HAP-1 (cell line): Measurements from ENCODE around the gene ISG15.
"Not testable (repeated sequence)": the region's sequence is repeated elsewhere in the genome, so short reads cannot be mapped to it uniquely, and the experiment has no call there.

ENCODE experiments used
- DNase-seq, 2 experiments: peaks; one replicate each; pipeline ENCODE4 v3.0.0-alpha.2; 2016 to 2020; ENCODE audit warnings: low spot score in 2 of 2
- H3K27me3 ChIP-seq: fragments of 250-450 bp; sonication (Bioruptor Pico); 2 replicates; pipeline ENCODE4 v1.5.1; 2020; ENCODE audit warnings: low read depth, mild to moderate bottlenecking, moderate library complexity
- H3K36me3 ChIP-seq: fragments of 250-450 bp; sonication (Bioruptor Pico); replicated peaks from 2 replicates; pipeline ENCODE4 v1.5.1; 2020; ENCODE audit warnings: mild to moderate bottlenecking
- H3K4me1 ChIP-seq: fragments of 250-450 bp; sonication (Bioruptor Pico); 2 replicates; pipeline ENCODE4 v1.5.1; 2020; ENCODE audit warnings: mild to moderate bottlenecking
- H3K4me3 ChIP-seq: fragments of 250-450 bp; sonication (Bioruptor Pico); 2 replicates; pipeline ENCODE4 v1.5.1; 2020; ENCODE audit warnings: mild to moderate bottlenecking, moderate library complexity
- H3K9me3 ChIP-seq: fragments of 250-450 bp; sonication (Bioruptor Pico); 2 replicates; pipeline ENCODE4 v1.5.1; 2020; ENCODE audit warnings: mild to moderate bottlenecking, moderate library complexity
- in situ Hi-C: fragments of 300-500 bp; cut with MboI; formaldehyde crosslinking; loops from 3 replicates; pipeline ENCODE4 v1.14.3; 2020; ENCODE audit warnings: low sequenced_read_pairs, inconsistent platforms, mixed read lengths

The ISG15 gene

DNA sequence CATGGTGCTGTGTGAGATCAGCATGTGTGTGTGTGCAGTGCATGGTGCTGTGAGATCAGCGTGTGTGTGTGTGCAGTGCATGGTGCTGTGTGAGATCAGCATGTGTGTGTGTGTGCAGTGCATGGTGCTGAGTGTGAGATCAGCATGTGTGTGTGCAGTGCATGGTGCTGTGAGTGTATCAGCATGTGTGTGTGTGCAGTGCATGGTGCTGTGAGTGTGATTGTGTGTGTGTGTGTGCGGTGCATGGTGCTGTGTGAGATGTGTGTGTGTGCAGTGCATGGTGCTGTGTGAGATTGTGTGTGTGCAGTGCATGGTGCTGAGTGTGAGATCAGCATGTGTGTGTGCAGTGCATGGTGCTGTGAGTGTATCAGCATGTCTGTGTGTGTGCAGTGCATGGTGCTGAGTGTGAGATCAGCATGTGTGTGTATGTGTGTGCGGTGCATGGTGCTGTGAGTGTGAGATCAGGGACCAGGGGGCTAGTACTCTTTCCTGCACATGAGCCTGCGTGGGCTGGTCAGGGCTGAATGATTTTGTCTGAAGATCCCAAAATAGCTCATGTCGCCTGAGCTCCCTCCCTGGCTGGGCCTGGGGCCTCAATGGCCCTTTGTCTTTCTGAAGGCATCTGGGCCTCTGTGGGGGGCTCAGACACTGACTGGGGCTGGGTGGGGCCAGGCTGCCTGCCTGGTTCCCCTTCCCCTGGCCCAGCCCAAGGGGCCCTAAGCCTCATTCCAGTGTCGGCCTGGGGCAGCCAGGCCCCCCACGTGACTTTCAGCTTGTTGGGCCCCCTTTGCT lies 17.8 kb downstream of the ISG15 start:
- H3K27me3 ChIP-seq = not testable (repeated sequence)

GRCh38 chr1:1031659-1032235 lies 18.4 kb downstream of the ISG15 start:
- Histone ChIP-seq H3K9me3 (no peaks in the 10 kb centered on the region), H3K4me1 (0 out of 2 replicates have a peak, but pooled peaks cover 5% of the 10 kb centered on the region), H3K27me3 (no peaks in the 10 kb centered on the region), H3K4me3 (no peak overlapping the region), H3K36me3 (peaks cover 8% of the 10 kb centered on the region)
- in situ Hi-C loops = no loop called here
- no peak for DNase-seq

More for the DNA sequence above, 17.8 kb downstream of the ISG15 start:
- H3K4me1 ChIP-seq, in situ Hi-C loops, H3K36me3 ChIP-seq, DNase-seq, H3K4me3 ChIP-seq, H3K9me3 ChIP-seq: not testable (repeated sequence)

- no peak overlapping the region for H3K4me3 ChIP-seq
- H3K27me3 ChIP-seq = no peaks in the 10 kb centered on the region
- H3K36me3 ChIP-seq = peaks cover 4% of the 10 kb centered on the region
- 0 out of 2 replicates have a peak, but pooled peaks cover 5% of the 10 kb centered on the region for H3K4me1 ChIP-seq
- no peaks in the 10 kb centered on the region for H3K9me3 ChIP-seq
- in situ Hi-C loops = no loop called here
- DNase-seq = no peak
These were observed 19.1 kb downstream of the ISG15 start for GRCh38 chr1:1032424-1032823.

DNA sequence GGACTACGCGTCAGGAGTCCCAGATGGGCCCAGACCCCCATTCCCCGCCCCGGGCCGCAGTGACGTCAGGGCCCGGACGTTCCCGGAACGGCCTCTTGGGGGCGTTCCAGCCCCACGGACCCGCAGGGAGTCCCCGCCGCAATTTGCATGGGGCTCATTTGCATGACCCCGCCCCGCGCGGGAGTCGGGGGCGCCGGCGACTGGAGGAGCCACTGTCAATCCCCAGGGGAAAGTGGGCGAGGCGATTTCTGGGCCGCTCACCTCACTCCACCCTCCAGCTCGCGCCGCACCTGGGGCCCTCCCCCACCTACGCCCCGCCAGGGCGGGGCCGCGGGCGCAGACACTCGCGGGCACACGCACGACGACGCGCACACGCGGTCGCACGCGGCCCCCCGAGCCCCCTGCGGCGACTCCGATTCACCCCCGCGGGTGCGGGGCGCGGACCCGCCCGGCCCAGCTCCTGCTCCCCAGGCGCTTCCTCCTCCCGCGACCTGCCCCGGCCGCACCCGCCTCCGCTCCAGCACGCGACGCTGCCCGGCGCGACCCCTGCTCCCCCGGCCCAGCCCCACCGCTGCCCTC lies 19.8 kb downstream of the ISG15 start:
- DNase-seq = peak; percentile 92 to 98

DNA sequence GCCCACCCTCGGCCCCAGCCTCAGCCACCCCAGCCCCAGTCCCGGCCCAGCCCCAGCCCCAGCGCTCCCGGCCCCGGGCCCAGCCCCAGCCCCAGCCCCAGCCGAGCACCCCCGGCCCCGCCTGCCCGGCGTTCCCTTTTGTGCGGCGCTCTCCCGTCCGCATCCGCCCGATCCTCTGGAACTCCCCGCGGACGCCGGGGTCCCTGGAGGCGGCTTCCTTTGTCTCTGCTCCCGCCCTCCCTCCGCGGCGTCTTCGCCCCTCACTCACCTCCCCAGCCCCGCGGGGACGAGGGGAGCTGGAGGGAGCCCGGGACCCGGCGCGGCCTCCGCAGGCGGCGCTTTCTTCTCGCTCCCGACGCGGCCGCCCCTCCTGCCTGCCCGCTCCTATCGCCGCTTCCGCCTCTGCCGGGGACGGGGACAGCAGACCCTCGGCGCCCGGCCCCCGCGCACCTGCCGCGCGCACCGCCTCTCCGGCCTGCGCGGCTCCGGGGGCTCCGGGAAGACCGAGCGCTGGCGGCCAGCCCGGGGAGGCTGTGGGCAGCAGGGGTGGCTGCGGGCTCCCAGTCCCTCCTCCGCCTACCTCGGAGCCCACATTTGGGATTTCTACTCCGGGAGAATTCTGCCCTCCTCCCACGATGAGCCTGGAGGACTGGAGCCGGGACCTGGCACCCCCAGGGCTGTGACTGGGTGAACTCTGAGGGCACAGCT lies 20.6 kb downstream of the ISG15 start:
- Histone ChIP-seq H3K4me3 (peak overlapping the region; percentile 37), H3K9me3 (no peaks in the 10 kb centered on the region), H3K27me3 (no peaks in the 10 kb centered on the region), H3K36me3 (peaks cover 3% of the 10 kb centered on the region), H3K4me1 (0 out of 2 replicates have a peak, but pooled peaks cover 5% of the 10 kb centered on the region)
- DNase-seq = peak in 1 of 2 experiments; percentile 58
- in situ Hi-C loops = no loop called here

More for the DNA sequence above, 19.8 kb downstream of the ISG15 start:
- H3K4me3 ChIP-seq = peak overlapping the region; percentile 18
- H3K4me1 ChIP-seq = 0 out of 2 replicates have a peak, but pooled peaks cover 5% of the 10 kb centered on the region
- H3K36me3 ChIP-seq = peaks cover 3% of the 10 kb centered on the region
- H3K9me3 ChIP-seq = no peaks in the 10 kb centered on the region
- in situ Hi-C loops = no loop called here
- H3K27me3 ChIP-seq = no peaks in the 10 kb centered on the region

DNA sequence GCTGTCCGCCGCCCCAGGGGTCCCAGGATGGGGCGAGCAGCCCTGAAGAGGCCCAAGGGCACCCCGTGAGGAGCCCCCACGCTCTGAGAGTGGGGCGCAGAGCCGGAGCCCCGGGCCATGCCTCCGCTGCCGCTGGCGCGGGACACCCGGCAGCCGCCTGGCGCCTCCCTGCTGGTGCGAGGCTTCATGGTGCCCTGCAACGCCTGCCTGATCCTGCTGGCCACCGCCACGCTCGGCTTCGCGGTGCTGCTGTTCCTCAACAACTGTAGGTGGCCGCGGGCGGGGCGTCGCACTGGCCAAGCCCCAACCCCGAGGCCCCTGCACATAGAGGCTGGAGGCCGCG lies 21.1 kb downstream of the ISG15 start:
- in situ Hi-C loops = no loop called here
- H3K36me3 ChIP-seq = peaks cover 3% of the 10 kb centered on the region
- DNase-seq = no peak
- peak overlapping the region; percentile 37 for H3K4me3 ChIP-seq
- H3K4me1 ChIP-seq = 0 out of 2 replicates have a peak, but pooled peaks cover 5% of the 10 kb centered on the region
- H3K27me3 ChIP-seq = no peaks in the 10 kb centered on the region
- H3K9me3 ChIP-seq = no peaks in the 10 kb centered on the region

DNA sequence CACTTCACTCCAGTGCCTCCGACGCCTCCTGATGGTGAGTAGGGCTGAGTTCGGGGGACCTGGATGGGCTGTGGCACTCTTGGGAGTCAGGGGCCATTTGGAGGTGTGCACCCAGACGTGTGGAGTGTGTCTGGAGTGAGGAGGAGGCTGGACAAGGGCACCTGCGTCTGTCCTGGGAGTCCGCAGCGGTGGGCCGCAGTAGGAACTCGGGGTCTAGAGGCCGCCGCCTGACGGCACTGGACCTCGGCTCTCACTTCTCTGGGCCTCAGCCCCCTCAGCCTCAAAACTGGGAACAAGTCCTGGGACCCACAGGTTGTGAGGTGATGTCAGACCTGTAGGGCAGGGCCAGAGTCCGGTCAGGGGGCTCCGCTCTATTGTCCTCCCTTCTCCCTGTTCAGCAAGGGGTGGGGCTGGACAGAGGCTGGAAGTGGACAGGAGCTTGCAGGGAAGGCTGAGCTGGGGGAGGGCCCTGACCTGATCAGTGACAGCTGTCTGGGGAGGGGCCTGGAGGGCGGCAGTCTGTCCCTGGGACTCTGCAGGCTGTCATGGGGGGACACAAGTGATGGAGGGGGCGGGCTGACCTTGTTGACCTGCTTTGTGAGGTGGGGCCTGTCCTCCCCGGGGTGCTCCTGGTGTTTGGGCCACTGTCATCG lies 22.1 kb downstream of the ISG15 start:
- Histone ChIP-seq H3K9me3 (no peaks in the 10 kb centered on the region), H3K4me1 (peaks cover 11% of the 10 kb centered on the region), H3K4me3 (no peak overlapping the region), H3K27me3 (no peaks in the 10 kb centered on the region), H3K36me3 (peaks cover 3% of the 10 kb centered on the region)
- in situ Hi-C loops = no loop called here
- DNase-seq = no peak

- no peak for DNase-seq
- in situ Hi-C loops = no loop called here
- no peak overlapping the region for H3K4me3 ChIP-seq
- peaks cover 12% of the 10 kb centered on the region for H3K36me3 ChIP-seq
- H3K4me1 ChIP-seq = peaks cover 11% of the 10 kb centered on the region
- H3K27me3 ChIP-seq = no peaks in the 10 kb centered on the region
- no peaks in the 10 kb centered on the region for H3K9me3 ChIP-seq
These were observed 24.4 kb downstream of the ISG15 start for GRCh38 chr1:1037366-1038327.

- peaks cover 22% of the 10 kb centered on the region for H3K36me3 ChIP-seq
- no peak for DNase-seq
- in situ Hi-C loops = no loop called here
These were observed 25.4 kb downstream of the ISG15 start for GRCh38 chr1:1038694-1039093.

DNA sequence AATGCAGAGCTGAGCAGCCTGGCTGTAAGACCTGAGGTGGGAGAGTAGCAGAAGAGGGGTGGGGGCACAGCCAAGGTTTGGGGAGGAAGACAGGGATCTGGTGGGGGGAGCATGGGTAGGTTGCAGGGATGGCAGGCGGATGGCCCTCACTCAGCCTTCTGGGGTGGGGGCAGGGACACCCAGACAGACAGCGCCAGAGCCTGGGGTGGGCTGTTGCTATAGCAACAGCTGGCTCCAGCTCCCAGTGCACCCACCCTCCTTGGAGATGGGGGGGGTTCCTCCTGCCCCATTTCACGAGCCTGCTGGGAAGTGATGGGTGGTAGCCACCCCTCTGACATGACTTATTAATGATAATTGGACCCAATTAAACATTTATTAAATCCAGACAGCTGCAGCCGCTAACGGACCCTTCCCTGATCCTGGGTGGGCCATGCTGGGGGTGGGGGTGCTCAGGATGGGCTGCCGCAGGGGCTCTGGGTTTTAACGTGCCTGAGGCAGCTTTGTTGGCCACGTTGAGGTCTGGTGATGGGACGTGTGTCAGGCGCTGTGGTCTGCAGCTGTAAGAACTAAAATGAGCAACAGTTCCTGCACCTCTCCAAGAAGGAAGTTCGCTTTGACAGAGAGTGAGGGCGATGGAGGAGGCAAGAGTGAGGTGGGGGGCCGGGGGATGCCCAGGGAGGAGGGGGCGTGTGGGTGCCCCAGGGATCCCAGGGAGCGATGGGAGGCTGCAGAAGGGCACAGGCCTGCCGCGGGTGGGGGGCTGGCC lies 26.0 kb downstream of the ISG15 start:
- Histone ChIP-seq H3K4me3 (no peak overlapping the region), H3K27me3 (no peaks in the 10 kb centered on the region), H3K4me1 (peaks cover 8% of the 10 kb centered on the region), H3K9me3 (no peaks in the 10 kb centered on the region), H3K36me3 (peaks cover 27% of the 10 kb centered on the region)
- in situ Hi-C loops = no loop called here
- DNase-seq = no peak

More at GRCh38 chr1:1038694-1039093, 25.4 kb downstream of the ISG15 start:
- Histone ChIP-seq H3K27me3 (no peaks in the 10 kb centered on the region), H3K9me3 (no peaks in the 10 kb centered on the region), H3K4me3 (no peak overlapping the region), H3K4me1 (peaks cover 10% of the 10 kb centered on the region)

DNA sequence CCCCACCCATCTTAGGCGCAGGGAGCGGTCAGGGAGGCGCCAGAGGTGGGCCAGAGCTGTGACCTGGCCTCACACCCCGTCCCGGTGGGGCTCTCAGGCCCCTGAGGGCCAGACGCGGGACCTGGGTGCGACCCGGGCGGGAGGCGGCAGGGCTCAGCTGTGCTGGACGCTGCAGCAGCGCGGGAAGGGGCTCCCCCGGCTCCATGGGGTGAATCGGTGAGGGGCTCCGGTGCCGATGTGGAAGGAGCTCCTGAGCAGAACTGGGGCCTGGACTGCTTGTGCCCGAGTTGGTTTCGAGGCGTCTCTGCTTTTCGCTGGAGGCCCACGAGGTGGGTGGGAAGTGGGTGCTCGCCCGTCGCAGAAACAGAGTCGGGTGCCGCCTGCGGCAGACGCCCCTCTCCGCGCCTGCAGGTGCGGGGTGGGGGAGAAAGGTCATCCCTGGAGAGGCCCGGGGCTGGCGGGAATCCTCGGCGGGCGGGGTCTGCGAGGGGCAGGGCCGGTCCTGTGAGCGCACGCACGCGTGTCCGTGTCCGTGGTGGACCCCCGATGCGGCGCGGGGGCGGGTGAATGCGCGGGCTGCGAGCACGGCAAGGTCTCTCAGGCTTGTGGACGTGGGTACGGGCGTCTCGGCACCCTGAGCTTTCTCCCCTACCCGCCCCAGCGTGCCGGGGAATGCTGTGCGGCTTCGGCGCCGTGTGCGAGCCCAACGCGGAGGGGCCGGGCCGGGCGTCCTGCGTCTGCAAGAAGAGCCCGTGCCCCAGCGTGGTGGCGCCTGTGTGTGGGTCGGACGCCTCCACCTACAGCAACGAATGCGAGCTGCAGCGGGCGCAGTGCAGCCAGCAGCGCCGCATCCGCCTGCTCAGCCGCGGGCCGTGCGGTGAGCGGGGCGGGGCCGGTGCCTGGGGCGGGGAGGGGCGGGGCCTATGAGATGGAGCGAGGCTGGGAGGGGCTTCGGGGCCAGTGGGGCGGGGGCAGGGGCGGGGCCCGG lies 27.0 kb downstream of the ISG15 start:
- in situ Hi-C loops = no loop called here
- H3K4me1 ChIP-seq = peaks cover 7% of the 10 kb centered on the region
- H3K9me3 ChIP-seq = no peaks in the 10 kb centered on the region
- DNase-seq = peak; percentile 80 to 90
- H3K36me3 ChIP-seq = peaks cover 37% of the 10 kb centered on the region
- H3K4me3 ChIP-seq = peak overlapping the region; percentile 23
- H3K27me3 ChIP-seq = no peaks in the 10 kb centered on the region
